Panc1 (cell line): Measurements from ENCODE around the gene BLCAP. TPM values are rescaled to one million over a fixed set of nuclear protein-coding genes. Genes with fewer than 3 reads are reported as not detected.

Source experiments
- ATAC-seq: fragments of 200-7000 bp; cut with Tn5 transposase; 2 replicates; pipeline ENCODE4 v1.9.1; 2020; ENCODE audit warnings: mild to moderate bottlenecking, moderate library complexity
- BruUV-seq: library from RNA; stranded (reverse); fragments of 400-500 nt; replicated peaks from 2 replicates; lab custom pipeline; 2021; lab: Mats Ljungman, UMichigan
- CTCF ChIA-PET: fragments of 300-600 bp; sonication (Branson Sonifier 250); formaldehyde crosslinking; loops from one replicate; lab custom pipeline; 2022; ENCODE audit warnings: antibody characterized with exemption; lab: Charles Lee
- POLR2A ChIA-PET: fragments of 300-600 bp; sonication (Branson Sonifier 250); formaldehyde crosslinking; loops from one replicate; lab custom pipeline; 2022; ENCODE audit warnings: antibody characterized with exemption; lab: Charles Lee
- DNase-seq: peaks from one replicate; pipeline ENCODE4 v3.0.0-alpha.2; 2010; ENCODE audit warnings: low read depth, low spot score
- H3K27ac ChIP-seq: 2 replicates; pipeline ENCODE4 v1.5.1; 2011; ENCODE audit warnings: mild to moderate bottlenecking, low read length, inconsistent platforms
- H3K27me3 ChIP-seq: fragments of 200-500 bp; sonication (Bioruptor generic); 2 replicates; pipeline ENCODE4 v1.6.0; 2014; ENCODE audit warnings: low read length, inconsistent platforms; ENCODE audit not compliant: control insufficient read depth, insufficient read depth
- H3K36me3 ChIP-seq: fragments of 200-500 bp; sonication (Bioruptor generic); 2 replicates; pipeline ENCODE4 v1.5.1; 2014; ENCODE audit warnings: inconsistent platforms, mild to moderate bottlenecking, low read length, moderate library complexity; ENCODE audit not compliant: control insufficient read depth, insufficient read depth
- H3K4me1 ChIP-seq: 2 replicates; pipeline ENCODE4 v1.5.1; 2011; ENCODE audit warnings: inconsistent platforms, mild to moderate bottlenecking, low read length, moderate library complexity; ENCODE audit not compliant: control insufficient read depth, insufficient read depth
- H3K4me3 ChIP-seq, 2 experiments: 2 replicates each; pipeline ENCODE4 v1.5.1; 2011 to 2012; ENCODE audit warnings: low read depth in 2 of 2, low read length in 2 of 2, mild to moderate bottlenecking in 2 of 2, inconsistent platforms in 1 of 2, moderate library complexity in 1 of 2
- H3K9me3 ChIP-seq: fragments of 200-500 bp; sonication (Bioruptor generic); 2 replicates; pipeline ENCODE4 v1.5.1; 2014; ENCODE audit warnings: low read depth, mild to moderate bottlenecking, inconsistent platforms, low read length, moderate library complexity; ENCODE audit not compliant: control insufficient read depth, insufficient read depth
- CTCF ChIP-seq: fragments of 450-650 bp; IDR thresholded peaks from 2 replicates; pipeline ENCODE4 v1.5.1; 2017; ENCODE audit warnings: mild to moderate bottlenecking
- REST ChIP-seq, 2 experiments: IDR thresholded peaks; 2 replicates each; pipeline ENCODE4 v1.6.1; 2011 to 2012; ENCODE audit warnings: low read depth in 2 of 2, control low read depth in 1 of 2, low read length in 1 of 2, mild to moderate bottlenecking in 1 of 2, moderate library complexity in 1 of 2; ENCODE audit not compliant: insufficient read depth in 1 of 2
- SIN3A ChIP-seq: IDR thresholded peaks from 2 replicates; pipeline ENCODE4 v1.6.1; 2012; ENCODE audit warnings: low read depth, mild to moderate bottlenecking, low read length, moderate library complexity, borderline replicate concordance; ENCODE audit not compliant: insufficient read depth
- TCF7L2 ChIP-seq: IDR thresholded peaks from 2 replicates; pipeline ENCODE4 v1.6.1; 2011; ENCODE audit warnings: mild to moderate bottlenecking, low read depth, low read length, inconsistent platforms
- in situ Hi-C: cut with HindIII; loops from 2 replicates; pipeline ENCODE4 v1.10.0; 2016; ENCODE audit warnings: low sequenced_read_pairs, low pct_unique_long_range_greater_than_20kb
- intact Hi-C: fragments of 100-400 bp; cut with micrococcal nuclease; formaldehyde crosslinking; loops from one replicate; pipeline ENCODE4 v1.10.0; 2022; ENCODE audit not compliant: unreplicated experiment
- total RNA-seq: library from RNA; stranded (reverse); gene quantifications from one replicate; pipeline ENCODE4 v1.2.1, GENCODE V29; 2021; ENCODE audit not compliant: unreplicated experiment

BLCAP gene
- total RNA-seq, 1 experiment from 2014 or later: 50.1 TPM

- no peaks in the 10 kb centered on the region for H3K27me3 ChIP-seq
- ATAC-seq: no peak
- TF ChIP-seq REST (IDR thresholded peaks at IDR 0.05; ENCODE audit: insufficient read depth in 1 of 2, low read depth in 2 of 2, low read length in 1 of 2) (no peak), SIN3A (no peak), TCF7L2 (no peak)
- DNase-seq: no peak
- in situ Hi-C loops (no loop called here), intact Hi-C loops (no loop called here)
- H3K4me3 ChIP-seq: no peak overlapping the region
- H3K36me3 ChIP-seq: no peaks in the 10 kb centered on the region
- H3K27ac ChIP-seq: no peak overlapping the region
- CTCF ChIA-PET: no interaction called here
- H3K9me3 ChIP-seq: no peaks in the 10 kb centered on the region
- no peaks in the 10 kb centered on the region for H3K4me1 ChIP-seq
- no TSS peak for BruUV-seq
- POLR2A ChIA-PET: no interaction called here
Observed at GRCh38 chr20:37518606-37519507, 8.8 kb downstream of the BLCAP start.

- H3K9me3 ChIP-seq: no peaks in the 10 kb centered on the region
- no peak for ATAC-seq
- H3K36me3 ChIP-seq: no peaks in the 10 kb centered on the region
- no TSS peak for BruUV-seq
- H3K27me3 ChIP-seq: no peaks in the 10 kb centered on the region
- ChIA-PET CTCF (no interaction called here), POLR2A (no interaction called here)
- in situ Hi-C loops (no loop called here), intact Hi-C loops (no loop called here)
- no peak for TF ChIP-seq CTCF
- no peak for TF ChIP-seq REST (IDR thresholded peaks at IDR 0.05; ENCODE audit: insufficient read depth in 1 of 2, low read depth in 2 of 2, low read length in 1 of 2)
- no peak overlapping the region for H3K4me3 ChIP-seq
- no peak overlapping the region for H3K27ac ChIP-seq
- no peak for DNase-seq
- H3K4me1 ChIP-seq: no peaks in the 10 kb centered on the region
Observed at GRCh38 chr20:37518059-37518458, 9.6 kb downstream of the BLCAP start.
